ENCODE results near the gene MEGF10. TPM values are rescaled to one million over a fixed set of nuclear protein-coding genes. Genes with fewer than 3 reads are reported as not detected.

MEGF10 gene
- total and polyA plus RNA-seq, 2 of the 8 experiments (the other 6 are each of a cell fraction or from before 2014, with no cell fraction given) = 38.2 to 53.1 TPM

- no peak for TF ChIP-seq RNF2 (IDR thresholded peaks at IDR 0.05; ENCODE audit: borderline replicate concordance, low read depth, low read length, missing control alignments, poor library complexity, severe bottlenecking)
Observed at GRCh38 chr5:127369796-127370195, 79.2 kb downstream of the MEGF10 start (continued).

Measured in H1 (cell line).